ENCODE data around the gene CAPS2. TPM values are rescaled to one million over a fixed set of nuclear protein-coding genes. Genes with fewer than 3 reads are reported as not detected.

CAPS2 gene
- total RNA-seq, 2 experiments from 2014 or later, result not detected

- no peaks in the 10 kb centered on the region for H3K79me2 ChIP-seq (ENCODE audit: insufficient read depth, low read depth, low read length)
- H2AFZ ChIP-seq (ENCODE audit: low read length), result no peak overlapping the region
- ChIA-PET POLR2A (interaction anchor here (0.6 kb wide), 1 partner anchor 153 kb away, joined by 4 read pairs; no protein-coding TSS in a partner anchor), CTCF (ENCODE audit: unreplicated experiment) (no interaction called here)
- H3K9me2 ChIP-seq (ENCODE audit: insufficient read depth, low read length), result no peaks in the 10 kb centered on the region
- H4K20me1 ChIP-seq (ENCODE audit: insufficient read depth, low read length), result no peaks in the 10 kb centered on the region
- TF ChIP-seq CTCF (conservative IDR thresholded peaks at IDR 0.05; ENCODE audit: low read length) (no peak), EZH2phosphoT487 (IDR thresholded peaks at IDR 0.05; ENCODE audit: borderline replicate concordance, low read depth, low read length) (no peak)
- no peaks in the 10 kb centered on the region for H3K9me3 ChIP-seq (ENCODE audit: low read length)
- BruUV-seq (replicated peaks), result no TSS peak
- intact Hi-C loops (cut with micrococcal nuclease; ENCODE audit: unreplicated experiment), result no loop called here
- DNase-seq (ENCODE audit: low spot score), result no peak
- no peak overlapping the region for H3K4me2 ChIP-seq (ENCODE audit: low read length)
- no peaks in the 10 kb centered on the region for H3K36me3 ChIP-seq (ENCODE audit: insufficient read depth, low read length)
- H3K27ac ChIP-seq (ENCODE audit: low read depth, low read length, poor library complexity, severe bottlenecking), result no peak overlapping the region
- no peak overlapping the region for H3K4me3 ChIP-seq (ENCODE audit: low read depth, low read length, poor library complexity, severe bottlenecking)
- H3K4me1 ChIP-seq (ENCODE audit: insufficient read depth, low read length, poor library complexity, severe bottlenecking), result no peaks in the 10 kb centered on the region
These were observed 60.0 kb downstream of the CAPS2 start for GRCh38 chr12:75270157-75270556.

- Histone ChIP-seq H3K79me2 (ENCODE audit: insufficient read depth, low read depth, low read length) (no peaks in the 10 kb centered on the region), H2AFZ (ENCODE audit: low read length) (no peak overlapping the region), H3K9me3 (ENCODE audit: low read length) (no peaks in the 10 kb centered on the region), H3K4me3 (ENCODE audit: low read depth, low read length, poor library complexity, severe bottlenecking) (no peak overlapping the region), H4K20me1 (ENCODE audit: insufficient read depth, low read length) (no peaks in the 10 kb centered on the region), H3K4me1 (ENCODE audit: insufficient read depth, low read length, poor library complexity, severe bottlenecking) (no peaks in the 10 kb centered on the region), H3K9me2 (ENCODE audit: insufficient read depth, low read length) (no peaks in the 10 kb centered on the region), H3K4me2 (ENCODE audit: low read length) (no peak overlapping the region), H3K36me3 (ENCODE audit: insufficient read depth, low read length) (no peaks in the 10 kb centered on the region), H3K27ac (ENCODE audit: low read depth, low read length, poor library complexity, severe bottlenecking) (no peak overlapping the region)
- intact Hi-C loops (cut with micrococcal nuclease; ENCODE audit: unreplicated experiment), result no loop called here
- no TSS peak for BruUV-seq (replicated peaks)
- DNase-seq (ENCODE audit: low spot score), result no peak
- ChIA-PET POLR2A (no interaction called here), CTCF (ENCODE audit: unreplicated experiment) (no interaction called here)
- TF ChIP-seq CTCF (conservative IDR thresholded peaks at IDR 0.05; ENCODE audit: low read length) (no peak), EZH2phosphoT487 (IDR thresholded peaks at IDR 0.05; ENCODE audit: borderline replicate concordance, low read depth, low read length) (no peak)
These were observed 60.9 kb downstream of the CAPS2 start for GRCh38 chr12:75269209-75269608.

- ChIA-PET POLR2A (no interaction called here), CTCF (ENCODE audit: unreplicated experiment) (no interaction called here)
- H3K4me3 ChIP-seq (ENCODE audit: low read depth, low read length, poor library complexity, severe bottlenecking), result no peak overlapping the region
- TF ChIP-seq EZH2phosphoT487 (IDR thresholded peaks at IDR 0.05; ENCODE audit: borderline replicate concordance, low read depth, low read length), result no peak
- TF ChIP-seq CTCF (conservative IDR thresholded peaks at IDR 0.05; ENCODE audit: low read length), result no peak
- no TSS peak for BruUV-seq (replicated peaks)
- no peaks in the 10 kb centered on the region for H3K9me3 ChIP-seq (ENCODE audit: low read length)
- no peak overlapping the region for H3K4me2 ChIP-seq (ENCODE audit: low read length)
- H4K20me1 ChIP-seq (ENCODE audit: insufficient read depth, low read length), result no peaks in the 10 kb centered on the region
- no peak for DNase-seq (ENCODE audit: low spot score)
- intact Hi-C loops (cut with micrococcal nuclease; ENCODE audit: unreplicated experiment), result no loop called here
- H3K79me2 ChIP-seq (ENCODE audit: insufficient read depth, low read depth, low read length), result no peaks in the 10 kb centered on the region
- H3K4me1 ChIP-seq (ENCODE audit: insufficient read depth, low read length, poor library complexity, severe bottlenecking), result no peaks in the 10 kb centered on the region
- H3K36me3 ChIP-seq (ENCODE audit: insufficient read depth, low read length), result no peaks in the 10 kb centered on the region
- no peak overlapping the region for H3K27ac ChIP-seq (ENCODE audit: low read depth, low read length, poor library complexity, severe bottlenecking)
- H2AFZ ChIP-seq (ENCODE audit: low read length), result no peak overlapping the region
- H3K9me2 ChIP-seq (ENCODE audit: insufficient read depth, low read length), result no peaks in the 10 kb centered on the region
These were observed 69.8 kb downstream of the CAPS2 start for GRCh38 chr12:75260316-75260715.

Data from OCI-LY7 (cell line).